Renal pelvis (tissue), 4 donors: ENCODE results near the gene DNAH17. TPM values are rescaled to one million over a fixed set of nuclear protein-coding genes. Genes with fewer than 3 reads are reported as not detected.

Experiments
- DNase-seq: peaks from one replicate; pipeline ENCODE4 v3.0.0-alpha.2; 2013
- polyA plus RNA-seq, 3 donors: library from polyadenylated mRNA; unstranded; fragments of 120-200 nt; gene quantifications; one replicate each; pipeline ENCODE4 v1.2.1, GENCODE V29; 2013; ENCODE audit not compliant: insufficient read length in 3 of 3

DNAH17 gene
- polyA plus RNA-seq, 3 donors, result 2.2 to 4.4 (median 4.0) TPM

DNA sequence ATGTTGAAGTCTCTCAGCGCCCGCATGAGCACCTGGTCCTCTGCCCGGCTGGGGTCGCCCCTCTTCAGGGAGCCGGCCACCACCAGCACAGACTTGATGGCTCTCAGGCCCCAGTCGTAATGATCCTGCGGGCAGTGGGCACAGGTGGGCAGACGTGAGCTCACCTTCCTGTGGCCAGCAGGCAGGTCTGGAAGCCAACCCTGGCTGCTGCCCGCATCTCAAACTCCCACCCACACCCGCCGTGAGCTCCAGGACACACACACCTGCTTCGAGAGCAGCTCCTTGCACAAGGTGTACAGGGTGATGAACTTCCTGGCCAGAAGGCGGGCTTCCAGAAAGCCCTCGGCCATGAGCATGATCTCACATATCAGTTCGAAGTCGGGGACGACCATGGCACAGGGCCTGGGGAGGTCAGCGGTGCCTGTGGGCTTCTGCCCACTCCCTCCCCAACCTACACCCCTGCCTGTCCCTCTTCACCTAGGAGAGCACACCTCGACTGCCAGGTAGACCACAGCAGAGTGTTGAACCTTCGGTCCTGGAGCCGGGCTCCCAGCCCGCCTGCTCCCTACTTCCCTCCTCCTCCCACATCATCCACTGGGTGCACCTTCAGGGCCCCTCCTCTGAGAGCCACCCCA is 82.4 kb downstream of the DNAH17 start:
- DNase-seq, result no peak

DNA sequence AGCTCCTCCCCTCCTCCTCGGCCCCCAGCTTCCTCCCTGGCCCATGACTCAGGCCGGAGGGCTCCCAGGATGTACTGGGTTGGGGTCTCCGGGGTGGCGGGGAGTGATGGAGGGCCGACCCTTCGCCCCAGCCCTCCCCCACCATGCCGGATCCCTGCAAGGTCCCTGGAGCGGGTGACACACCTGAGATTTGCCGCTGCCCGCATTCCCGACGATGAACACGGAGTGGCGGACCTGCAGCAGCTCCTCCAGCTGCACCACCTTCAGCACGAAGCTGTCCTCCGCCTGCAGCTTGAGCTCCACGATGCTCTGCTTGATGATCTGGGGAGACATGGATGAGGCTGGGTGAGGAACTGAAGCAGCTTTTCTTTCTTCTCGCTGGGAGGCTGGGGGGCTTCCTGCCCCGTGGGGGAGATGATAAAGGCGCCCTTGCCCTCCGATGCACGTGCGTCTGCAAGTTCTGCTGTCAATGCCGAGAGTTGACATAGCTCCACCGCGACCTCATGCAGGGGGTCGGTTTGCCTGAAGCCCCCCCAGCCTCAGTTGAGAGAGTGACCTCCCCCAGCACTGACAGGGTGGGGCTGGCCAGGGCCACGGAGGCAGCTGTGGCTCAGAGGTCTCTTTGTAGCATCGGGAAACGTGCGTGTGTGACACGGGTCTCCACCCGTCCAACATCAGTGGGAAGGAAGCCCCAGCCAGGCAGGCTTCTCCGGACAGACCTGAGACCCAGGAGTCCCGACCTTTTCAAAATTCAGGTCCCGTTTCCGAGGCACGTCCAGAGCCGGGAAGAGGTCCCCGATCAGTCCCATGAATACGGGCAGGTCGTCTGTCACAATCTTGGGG is 83.1 kb downstream of the DNAH17 start:
- no peak for DNase-seq

DNA sequence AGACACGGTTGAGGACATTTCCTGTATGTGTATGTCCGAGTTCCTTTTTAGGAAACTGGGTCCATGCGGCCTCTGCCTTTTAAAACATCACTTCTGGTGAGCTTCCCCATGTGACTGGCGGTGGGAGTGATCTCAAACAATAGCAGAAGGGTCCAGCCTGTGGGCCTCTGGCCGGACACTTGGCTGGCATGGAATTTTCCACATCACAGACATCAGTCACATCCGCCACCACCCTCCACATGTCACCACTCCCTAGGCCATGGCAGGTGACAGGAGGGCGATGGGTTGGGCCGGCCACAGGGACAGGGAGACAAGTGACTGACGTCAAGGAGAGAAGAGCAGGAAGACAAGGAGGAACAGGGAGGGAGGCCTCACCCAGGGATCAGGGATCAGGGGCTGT is 83.7 kb downstream of the DNAH17 start:
- no peak for DNase-seq

DNA sequence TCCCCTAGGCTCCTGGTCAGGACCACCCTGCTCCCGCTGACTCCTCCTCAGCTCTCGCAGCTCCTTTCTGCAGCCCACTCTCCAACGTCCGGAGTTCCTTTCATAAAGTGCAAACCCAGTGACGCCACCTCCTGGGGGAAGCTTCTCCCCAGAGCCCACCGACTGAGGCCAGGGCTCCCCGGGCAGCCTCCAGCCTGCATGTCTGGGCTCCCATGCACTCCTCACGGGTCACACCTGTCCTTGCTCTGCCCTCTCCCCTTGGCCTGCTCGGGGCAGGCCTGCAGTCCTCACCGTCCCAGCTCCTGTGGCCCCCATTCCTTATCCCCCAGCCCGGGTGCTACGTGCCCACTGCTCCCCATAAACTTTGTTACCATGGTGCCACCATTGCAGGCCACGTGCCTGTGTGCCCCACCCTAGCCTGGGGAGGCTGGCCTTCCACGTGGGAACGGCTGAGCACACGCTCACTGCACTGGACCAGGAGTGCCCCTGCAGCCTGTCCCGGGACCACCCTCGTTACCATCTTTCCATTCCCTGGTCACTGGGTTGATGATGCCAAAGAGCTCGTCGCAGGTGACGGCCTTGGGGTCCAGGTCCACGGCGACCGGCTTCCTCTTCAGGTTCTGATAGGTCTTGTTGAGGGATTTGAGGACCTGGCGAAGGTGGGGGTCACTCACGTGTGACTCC is 84.9 kb downstream of the DNAH17 start:
- no peak for DNase-seq

DNA sequence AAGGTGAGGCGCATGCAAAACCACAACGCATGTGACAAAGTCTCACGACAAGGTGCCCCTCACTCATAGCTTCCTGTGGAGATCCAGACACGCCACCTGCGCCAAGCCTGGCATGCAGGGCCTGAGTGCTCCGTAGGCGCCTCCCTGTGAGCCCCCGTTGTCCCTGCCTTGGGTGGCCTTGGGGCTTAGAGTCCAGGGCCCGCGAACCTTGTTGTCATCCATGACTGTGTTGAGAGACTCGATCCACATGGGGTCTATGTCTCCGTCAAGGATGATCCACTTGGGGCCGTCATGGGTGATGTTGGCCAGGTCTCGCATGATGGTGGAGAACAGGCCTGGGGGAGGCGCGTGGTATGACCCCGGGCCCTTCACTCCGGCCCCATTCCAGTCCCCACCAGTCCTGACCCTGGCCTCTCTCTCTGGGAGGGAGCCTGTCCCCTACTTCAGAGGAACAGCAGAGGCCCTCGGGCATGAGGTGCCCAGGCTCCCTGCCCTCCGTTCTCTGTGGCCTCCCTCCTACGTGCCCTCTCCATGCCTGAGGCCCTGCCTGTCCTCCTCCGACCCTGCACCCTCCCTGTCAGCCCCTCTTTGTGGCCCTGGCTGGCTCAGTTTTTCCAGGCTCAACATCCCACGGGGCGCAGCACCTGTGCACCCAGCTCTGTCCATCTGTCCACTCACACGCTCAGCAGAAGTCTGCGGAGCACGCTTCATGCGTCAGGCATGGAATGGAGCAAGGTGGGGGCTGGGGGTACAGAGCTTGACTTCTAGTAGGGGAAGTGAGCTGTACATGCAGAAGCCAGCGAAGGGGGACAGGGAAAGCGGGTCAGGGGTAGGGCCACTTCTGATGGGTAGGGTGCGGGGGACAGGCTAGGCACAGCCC is 85.7 kb downstream of the DNAH17 start:
- no peak for DNase-seq

DNA sequence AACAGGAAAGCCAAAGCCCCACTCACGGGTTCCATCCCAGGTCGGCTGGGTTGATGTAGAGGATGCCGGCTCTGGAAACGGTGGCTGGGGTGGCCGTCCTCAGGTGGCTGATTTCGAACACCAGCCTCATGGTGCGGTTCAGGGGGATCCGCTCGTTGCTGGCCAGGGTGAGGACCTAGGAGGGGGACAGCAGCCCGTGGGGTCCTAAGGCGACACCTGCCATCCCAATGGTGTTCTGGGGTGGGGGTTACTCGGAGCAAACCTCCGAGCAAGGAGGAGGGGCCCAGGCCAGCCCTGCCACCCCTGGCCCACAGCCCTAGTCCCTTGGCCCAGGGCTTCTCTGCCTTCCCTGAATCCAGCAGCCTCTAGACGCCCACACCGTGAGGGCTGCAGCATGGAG is 86.5 kb downstream of the DNAH17 start:
- DNase-seq, result no peak

DNA sequence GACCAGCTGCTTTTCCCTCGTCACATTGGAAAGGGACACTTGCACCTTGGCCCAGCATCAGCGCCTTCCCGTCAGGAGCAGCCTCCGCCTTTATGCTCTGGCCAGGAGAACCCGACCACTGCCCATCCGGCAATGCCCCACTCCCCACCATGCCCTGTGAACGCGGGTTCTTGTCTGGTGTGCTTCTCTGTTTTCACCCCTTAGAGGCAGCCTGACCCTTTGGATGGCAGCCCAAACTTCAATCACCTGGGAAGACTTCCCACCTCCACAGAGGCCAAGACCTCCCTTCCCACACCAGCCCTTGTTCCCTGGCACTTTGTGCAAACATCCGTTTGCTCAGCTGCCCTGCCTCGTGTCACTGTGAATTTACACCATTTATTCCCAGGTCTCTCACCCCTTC is 87.0 kb downstream of the DNAH17 start:
- no peak for DNase-seq

DNA sequence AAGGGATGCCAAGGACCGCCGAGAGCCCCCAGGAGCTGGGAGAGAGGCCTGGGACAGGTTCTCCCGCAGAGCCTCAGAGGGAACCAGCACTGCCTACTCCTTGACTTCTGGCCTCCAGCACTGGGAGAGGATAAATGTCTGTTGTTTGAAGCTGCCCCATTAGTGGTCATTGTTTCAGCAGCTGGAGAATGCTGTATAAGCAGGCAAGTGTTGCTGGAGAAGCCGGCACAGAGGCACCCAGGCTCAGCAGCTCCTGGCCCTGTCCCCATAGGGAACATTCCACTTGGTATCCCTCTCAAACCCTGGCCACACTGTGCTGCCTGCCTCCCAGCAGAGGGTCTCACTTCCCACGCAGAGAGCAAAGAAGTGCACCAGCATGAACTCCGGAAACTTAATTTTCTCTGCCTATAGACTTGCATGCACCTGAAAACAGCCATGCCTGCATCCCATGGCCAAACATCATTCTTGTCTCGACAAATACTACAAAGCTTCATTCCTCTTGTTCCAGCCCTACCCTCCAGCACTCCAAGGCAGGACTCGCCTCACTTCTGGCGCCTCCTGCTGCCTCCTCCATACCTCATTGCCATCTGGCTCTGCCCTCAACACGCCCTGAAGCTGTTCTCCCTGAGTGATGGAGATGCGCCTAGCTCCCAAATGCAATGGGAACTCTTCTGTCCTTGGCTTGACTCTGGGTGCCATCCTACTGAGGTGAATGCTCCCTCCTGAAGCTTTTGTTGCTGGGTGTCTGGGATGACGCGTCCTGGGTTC is 88.1 kb downstream of the DNAH17 start:
- no peak for DNase-seq

DNA sequence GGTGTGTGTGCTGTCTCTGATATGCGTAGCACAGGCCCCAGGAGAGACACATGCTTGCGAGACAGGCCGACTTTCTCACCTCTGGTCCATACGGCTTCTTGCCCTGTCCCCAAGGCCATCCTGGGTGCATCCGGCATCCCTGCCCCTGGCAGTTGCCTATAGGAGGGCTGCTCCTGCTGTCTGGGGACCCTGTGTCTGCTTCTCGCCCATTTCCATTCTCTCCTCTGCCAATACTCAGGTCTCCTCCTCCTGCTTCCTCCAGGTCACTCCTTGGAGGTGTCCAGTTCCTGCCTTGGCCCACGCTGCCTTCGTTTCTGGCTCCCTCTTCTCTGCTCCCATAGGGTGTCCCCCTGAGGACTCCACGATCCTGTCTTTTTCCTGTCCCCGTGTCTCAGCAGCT is 89.0 kb downstream of the DNAH17 start:
- DNase-seq, result no peak

DNA sequence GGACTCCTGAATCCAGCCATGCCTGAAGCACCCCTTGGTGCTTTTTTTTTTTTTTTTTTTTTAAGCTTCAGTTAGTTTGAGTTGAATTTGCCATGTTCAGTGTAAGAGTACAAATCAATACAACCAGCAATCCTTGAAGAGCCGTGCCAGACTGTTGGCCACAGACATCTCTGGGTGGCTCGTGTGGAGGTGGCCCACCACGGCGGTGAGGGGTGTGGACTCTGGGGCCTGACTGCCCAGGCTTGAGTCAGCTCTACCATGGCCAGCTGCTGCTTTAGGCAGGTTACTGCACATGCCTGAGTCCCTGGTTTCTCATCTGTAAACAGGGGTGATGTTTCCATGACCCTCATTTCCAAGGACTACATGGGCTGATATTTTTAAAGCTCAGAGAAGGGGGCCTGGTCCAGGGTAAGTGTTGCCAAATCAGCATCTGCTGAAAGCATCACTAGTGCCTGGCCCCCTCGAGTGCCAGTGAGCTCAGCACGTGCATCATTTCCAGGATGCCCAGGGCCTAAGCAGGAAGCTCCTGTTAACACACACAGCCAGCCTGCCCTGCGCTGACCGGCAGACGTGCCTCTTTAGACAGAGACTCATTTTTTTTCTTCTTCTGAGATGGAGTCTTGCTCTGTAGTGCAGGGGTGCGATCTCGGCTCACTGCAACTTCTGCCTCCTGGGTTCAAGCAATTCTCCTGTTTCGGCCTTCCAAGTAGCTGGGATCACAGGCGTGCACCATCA is 90.1 kb downstream of the DNAH17 start:
- DNase-seq, result no peak

DNA sequence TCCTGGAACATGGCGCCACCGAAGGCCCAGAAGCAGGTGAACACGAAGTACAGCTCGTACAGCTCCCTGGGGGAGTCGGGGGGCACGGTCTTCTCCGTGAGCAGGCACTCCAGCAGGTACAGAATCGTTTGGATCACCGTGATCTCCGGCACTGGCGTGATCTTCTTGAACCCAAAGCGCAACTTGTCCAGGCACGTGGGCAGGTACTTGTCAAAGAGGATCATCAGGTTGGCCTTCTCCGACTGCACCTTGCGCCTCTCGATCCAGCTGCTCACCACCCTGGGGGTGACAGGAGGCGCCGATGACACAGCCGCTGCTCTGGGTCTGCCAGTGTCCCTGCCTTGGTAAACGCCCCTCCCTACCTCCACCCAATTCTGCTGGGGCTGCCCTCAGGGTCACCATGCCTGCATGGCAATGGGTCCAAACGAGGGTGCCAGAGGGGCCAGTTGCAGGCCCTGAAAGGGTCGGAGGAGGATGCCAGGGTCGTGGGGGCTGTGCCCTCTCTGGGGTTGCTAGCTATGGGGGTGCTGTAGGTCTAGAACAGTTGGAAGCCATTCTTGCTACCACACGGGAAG is 90.9 kb downstream of the DNAH17 start:
- no peak for DNase-seq

DNA sequence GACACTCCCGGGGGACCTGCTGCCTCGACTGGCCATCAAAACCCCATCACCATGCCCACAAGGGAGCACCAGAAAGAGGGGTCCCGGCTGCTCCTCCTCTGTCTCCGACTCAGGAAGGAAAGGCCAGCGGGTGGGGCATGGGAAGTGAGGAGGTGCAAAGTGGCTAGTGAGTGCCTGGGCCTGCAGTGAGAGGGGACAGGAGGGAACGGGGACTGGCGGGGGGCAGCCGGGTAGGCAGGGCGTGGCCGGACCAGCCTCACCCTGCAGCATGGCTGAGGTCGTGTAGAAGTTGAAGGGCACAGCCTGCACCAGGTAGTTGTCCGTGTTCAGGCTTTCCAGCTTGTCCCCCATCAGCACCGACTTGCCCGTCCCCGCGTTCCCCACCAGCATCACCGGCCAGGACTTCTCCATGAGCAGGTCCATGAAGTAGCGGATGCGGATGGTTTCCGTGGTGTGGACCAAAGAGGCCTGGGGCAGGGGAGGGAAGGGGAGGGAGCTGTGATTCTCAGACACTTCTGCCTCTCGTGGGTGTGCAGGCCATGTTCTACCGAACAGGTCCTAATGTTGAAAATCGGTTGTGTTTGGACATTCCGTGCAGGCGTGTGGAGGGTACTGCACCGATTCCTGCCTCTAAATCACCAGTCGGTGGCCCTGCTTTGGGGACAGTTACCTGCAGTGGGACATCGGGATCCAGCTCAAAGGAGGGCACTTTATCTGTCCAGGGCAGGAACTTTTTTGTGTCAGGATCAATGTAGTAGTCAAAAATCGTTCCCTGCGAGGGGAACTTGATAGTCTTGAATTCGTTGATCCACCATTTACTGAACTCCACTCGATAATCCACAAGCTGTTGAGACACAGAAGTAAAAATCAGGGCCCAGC is 91.7 kb downstream of the DNAH17 start:
- DNase-seq, result no peak

DNA sequence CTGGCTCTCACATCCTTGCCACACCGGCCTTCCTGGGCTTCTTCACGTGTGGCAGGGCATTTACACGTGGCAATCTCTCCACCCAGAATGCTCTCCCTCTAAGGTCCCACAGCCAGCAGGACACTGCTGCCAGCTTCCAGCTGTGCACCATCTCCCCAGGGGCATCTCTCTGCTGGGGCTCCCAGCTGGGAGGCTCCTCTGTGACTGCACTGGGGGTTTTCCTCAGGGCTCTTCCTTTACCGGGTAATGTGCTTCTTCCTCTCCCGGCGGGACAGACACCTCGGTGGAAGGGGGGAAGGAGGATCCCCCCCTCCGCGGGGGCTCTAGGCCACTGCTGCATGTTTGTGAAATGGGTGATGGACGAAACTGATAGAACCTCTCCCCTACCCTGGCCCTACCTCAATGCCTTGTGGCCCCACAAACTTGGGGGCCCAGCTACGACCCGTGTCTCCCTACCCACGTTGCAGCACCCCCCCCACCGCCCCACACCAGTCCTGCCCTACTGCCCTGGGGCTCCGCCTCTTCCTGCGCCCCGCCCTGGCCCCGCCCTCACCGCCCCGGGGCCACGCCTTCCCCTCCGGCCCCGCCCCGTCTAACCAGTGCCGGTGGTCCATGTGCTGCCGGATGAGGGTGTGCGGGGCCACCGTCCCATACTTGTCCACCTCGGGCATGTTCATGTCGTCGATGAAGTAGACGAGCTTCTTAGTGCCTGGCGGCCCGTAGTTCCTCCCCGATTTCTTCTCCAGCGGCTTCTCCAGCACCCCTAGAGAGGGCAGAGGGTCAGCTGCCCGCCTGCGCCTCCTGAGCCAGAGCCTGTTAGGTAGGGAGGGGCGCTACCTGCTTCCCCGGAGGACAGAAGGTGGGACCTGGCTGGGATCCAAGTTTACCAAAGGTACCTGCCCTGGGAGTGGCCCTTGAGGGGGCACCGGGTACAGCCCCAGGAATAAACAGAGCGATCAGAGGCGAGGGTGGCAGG is 92.6 kb downstream of the DNAH17 start:
- DNase-seq, result no peak

DNA sequence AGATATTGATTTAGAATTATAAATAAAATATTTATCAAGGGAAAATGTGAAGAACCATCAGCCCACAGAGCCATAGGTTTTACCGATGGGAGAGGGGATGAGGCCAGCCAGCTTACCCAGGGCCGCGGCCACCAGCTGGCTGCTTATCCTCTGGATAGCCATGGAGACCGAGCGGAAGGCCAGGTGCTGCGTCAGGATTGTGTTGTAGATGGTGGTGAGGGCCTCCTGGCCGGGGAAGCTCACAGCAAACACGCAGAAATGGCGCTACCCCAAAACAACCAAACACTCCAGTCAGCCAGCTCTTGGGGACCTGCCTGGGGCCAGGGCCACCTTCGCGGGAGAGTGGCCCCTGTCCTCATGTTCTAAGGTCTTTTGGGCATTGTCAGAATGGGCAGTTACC is 97.8 kb downstream of the DNAH17 start:
- DNase-seq, result no peak

DNA sequence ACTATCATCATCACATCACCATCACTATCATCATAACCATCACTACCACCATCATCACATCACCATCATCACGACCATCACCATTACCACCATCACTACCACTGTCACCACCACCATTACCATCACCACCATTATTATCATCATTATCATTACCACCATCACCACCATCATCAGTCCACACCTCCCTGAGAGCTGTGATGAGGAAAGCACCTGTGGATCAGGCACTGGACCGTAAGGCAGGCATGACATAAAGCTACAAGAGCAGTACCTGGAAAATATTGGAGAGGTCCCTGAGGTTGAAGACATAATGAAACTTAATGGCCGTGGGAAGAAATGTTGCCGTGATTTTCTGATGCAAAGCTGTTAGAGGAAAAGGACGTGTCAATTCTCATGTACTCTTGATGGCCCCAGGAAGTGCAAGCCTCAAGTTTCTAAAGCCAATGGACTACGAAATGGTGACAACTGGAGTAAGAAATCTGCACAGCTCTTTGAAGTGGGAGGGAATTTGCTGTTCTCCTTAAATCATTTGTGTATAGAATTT is 98.4 kb downstream of the DNAH17 start:
- no peak for DNase-seq

DNA sequence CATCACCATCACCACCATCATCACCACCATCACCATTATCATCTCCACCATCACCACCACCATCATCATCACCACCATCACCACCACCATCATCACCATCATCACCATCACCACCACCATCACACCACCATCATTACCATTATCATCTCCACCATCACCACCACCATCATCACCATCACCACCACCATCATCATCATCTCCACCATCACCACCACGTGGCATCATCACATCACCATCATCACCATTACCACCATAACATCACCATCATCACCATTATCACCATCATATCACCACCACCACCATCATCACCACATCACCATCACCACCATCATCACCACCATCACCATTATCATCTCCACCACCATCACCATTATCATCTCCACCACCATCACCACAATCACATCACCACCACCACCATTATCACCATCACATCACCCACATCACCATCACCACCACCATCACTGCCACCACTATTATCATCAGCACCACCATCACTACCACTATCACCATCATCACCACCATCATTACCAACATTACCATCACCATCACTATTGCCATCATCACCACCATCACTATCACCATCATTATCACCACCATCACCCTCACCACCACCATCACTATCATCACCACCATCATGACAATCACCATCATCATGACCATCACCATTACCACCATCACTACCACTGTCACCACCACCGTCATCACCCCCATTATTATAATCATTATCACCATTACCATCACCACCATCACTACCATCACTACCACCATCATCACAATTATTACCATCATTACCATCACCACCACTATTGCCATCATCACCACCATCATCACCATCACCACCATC is 99.1 kb downstream of the DNAH17 start:
- no peak for DNase-seq

DNA sequence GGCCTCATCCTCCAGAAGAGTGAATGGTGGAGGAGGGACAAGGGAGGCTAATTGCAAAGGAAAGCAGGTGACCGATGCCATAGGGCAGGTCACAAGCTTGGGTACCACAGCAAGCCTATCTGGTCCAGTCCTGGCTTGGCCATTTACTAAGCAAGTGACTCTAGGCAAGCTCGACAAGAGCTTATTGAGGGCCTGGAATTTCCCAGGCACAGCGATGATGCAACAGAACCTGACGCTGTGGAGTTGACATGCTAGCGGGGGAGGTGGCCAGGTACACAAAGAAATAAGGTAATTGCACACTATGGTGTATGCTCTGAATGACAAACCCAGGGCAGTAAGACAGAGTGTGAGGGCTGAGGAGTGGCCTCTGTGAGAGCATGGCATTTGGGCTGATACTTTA is 100.2 kb downstream of the DNAH17 start:
- no peak for DNase-seq
